HepG2 (cell line): ENCODE data around the gene JMJD6. TPM values are rescaled to one million over a fixed set of nuclear protein-coding genes. Genes with fewer than 3 reads are reported as not detected.

Experiments used
- ATF6 ChIP-seq: sonication (generic); formaldehyde crosslinking; conservative IDR thresholded peaks from 2 replicates; pipeline ENCODE4 v1.4.0; 2020; ENCODE audit warnings: missing genetic modification reagents
- DRAP1 ChIP-seq: IDR thresholded peaks from 2 replicates; pipeline ENCODE4 v1.6.1; 2016; ENCODE audit warnings: missing genetic modification reagents, missing compliant biosample characterization
- HOXA7 ChIP-seq: sonication (generic); formaldehyde crosslinking; IDR thresholded peaks from 2 replicates; pipeline ENCODE4 v1.8.1; 2022; ENCODE audit warnings: mild to moderate bottlenecking, missing genetic modification reagents, moderate library complexity
- LCORL ChIP-seq, 2 experiments: fragments of 450-650 bp in 1 of 2; sonication (generic) in 1 of 2; formaldehyde crosslinking in 1 of 2; IDR thresholded peaks; 2 replicates each; pipeline versions ENCODE4 v1.5.0 to v1.6.1; 2017 to 2020; ENCODE audit warnings: antibody characterized with exemption in 1 of 2, missing genetic modification reagents in 1 of 2
- SIN3A ChIP-seq: IDR thresholded peaks from 2 replicates; pipeline ENCODE4 v1.6.1; 2011; ENCODE audit warnings: low read depth, mild to moderate bottlenecking, control low read depth, low read length, borderline replicate concordance
- SP5 ChIP-seq: IDR thresholded peaks from 2 replicates; pipeline ENCODE4 v1.6.1; 2016; ENCODE audit warnings: low read depth, borderline replicate concordance
- TIGD3 ChIP-seq: sonication (generic); formaldehyde crosslinking; IDR thresholded peaks from 2 replicates; pipeline ENCODE4 v1.5.1; 2020; ENCODE audit warnings: mild to moderate bottlenecking, missing genetic modification reagents, borderline replicate concordance
- TRIM24 ChIP-seq: sonication (generic); formaldehyde crosslinking; IDR thresholded peaks from 2 replicates; pipeline ENCODE4 v1.8.0; 2022; ENCODE audit warnings: mild to moderate bottlenecking, missing genetic modification reagents
- XRCC5 ChIP-seq: fragments of 200-400 bp; formaldehyde crosslinking; optimal IDR thresholded peaks from 2 replicates; pipeline ENCODE3; 2017; ENCODE audit warnings: mild to moderate bottlenecking, low read length
- ZBTB7B ChIP-seq: sonication (generic); formaldehyde crosslinking; IDR thresholded peaks from 2 replicates; pipeline ENCODE4 v1.4.0; 2020; ENCODE audit warnings: missing genetic modification reagents
- ZFAT ChIP-seq: sonication (generic); formaldehyde crosslinking; conservative IDR thresholded peaks from 2 replicates; pipeline ENCODE4 v1.8.1; 2023; ENCODE audit warnings: missing genetic modification reagents, inconsistent platforms
- ZNF775 ChIP-seq: sonication (generic); formaldehyde crosslinking; IDR thresholded peaks from 2 replicates; pipeline ENCODE4 v1.4.0; 2020; ENCODE audit warnings: missing genetic modification reagents, mild to moderate bottlenecking, moderate library complexity, borderline replicate concordance
- polyA plus RNA-seq, 8 experiments: library from polyadenylated mRNA; depleted of rRNA in 3 of 8; stranded (reverse) in 7 of 8; unstranded in 1 of 8; fragments of >200 nt; fragmentation: Illumina TruSeq in 4 of 8; extraction: Trizol in 4 of 8; gene quantifications; 2 replicates each; pipeline versions ENCODE4 v1.2.1 to v1.2.3, GENCODE V29; 2011 to 2016; ENCODE audit warnings: low read depth in 4 of 8, missing spikeins in 1 of 8, mixed read lengths in 1 of 8; ENCODE audit not compliant: insufficient read depth in 1 of 8
- total RNA-seq, 5 experiments: library from RNA; depleted of rRNA; stranded (reverse); fragments of >200 nt; fragmentation: Illumina TruSeq; extraction: Trizol; gene quantifications; 2 replicates each; pipeline ENCODE4 v1.2.3, GENCODE V29; 2016; ENCODE audit warnings: low read depth in 1 of 5
- TF ChIP-seq, protein P1 (sequence below): IDR thresholded peaks from 2 replicates; pipeline ENCODE4 v1.6.1; 2018; ENCODE audit warnings: missing genetic modification reagents
- TF ChIP-seq, protein P2 (sequence below): sonication (generic); formaldehyde crosslinking; IDR thresholded peaks from 2 replicates; pipeline ENCODE4 v1.4.0; 2020; ENCODE audit warnings: low read depth, missing genetic modification reagents
- TF ChIP-seq, protein P3 (sequence below): sonication (generic); formaldehyde crosslinking; IDR thresholded peaks from 2 replicates; pipeline ENCODE4 v1.5.0; 2020; ENCODE audit warnings: mild to moderate bottlenecking, missing genetic modification reagents

JMJD6 gene
- total and polyA plus RNA-seq, 2 of the 13 experiments (the other 11 are each of a cell fraction or from before 2014, with no cell fraction given): 33.6 to 41.0 TPM

GRCh38 chr17:76710863-76711611 is 15.4 kb downstream of the JMJD6 start, which contains the start of gene MXRA7 (continued):
- TF ChIP-seq XRCC5 (peak; percentile 40), DRAP1 (CRISPR knock-in tag) (0 out of 2 replicates have a peak, but pooled peaks have one; percentile 11), SP5 (CRISPR knock-in tag) (peak; percentile 75), ZFAT (CRISPR knock-in tag) (no peak), ZBTB7B (CRISPR knock-in tag) (peak; percentile 67; the same call in 1 of the 2 replicates), ZNF775 (CRISPR knock-in tag) (no peak), SIN3A (no peak), TIGD3 (CRISPR knock-in tag) (0 out of 2 replicates have a peak, but pooled peaks have one; percentile 73), HOXA7 (no peak), ATF6 (CRISPR knock-in tag) (0 out of 2 replicates have a peak, but pooled peaks have one; percentile 16), LCORL (IDR thresholded peaks at IDR 0.05) (no peak), LCORL (CRISPR knock-in tag; IDR thresholded peaks at IDR 0.05) (peak; percentile 68), TRIM24 (no peak)
- TF ChIP-seq, protein P1, sequence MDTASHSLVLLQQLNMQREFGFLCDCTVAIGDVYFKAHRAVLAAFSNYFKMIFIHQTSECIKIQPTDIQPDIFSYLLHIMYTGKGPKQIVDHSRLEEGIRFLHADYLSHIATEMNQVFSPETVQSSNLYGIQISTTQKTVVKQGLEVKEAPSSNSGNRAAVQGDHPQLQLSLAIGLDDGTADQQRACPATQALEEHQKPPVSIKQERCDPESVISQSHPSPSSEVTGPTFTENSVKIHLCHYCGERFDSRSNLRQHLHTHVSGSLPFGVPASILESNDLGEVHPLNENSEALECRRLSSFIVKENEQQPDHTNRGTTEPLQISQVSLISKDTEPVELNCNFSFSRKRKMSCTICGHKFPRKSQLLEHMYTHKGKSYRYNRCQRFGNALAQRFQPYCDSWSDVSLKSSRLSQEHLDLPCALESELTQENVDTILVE (CRISPR knock-in tag): peak; percentile 37; the same call in 1 of the 2 replicates
- TF ChIP-seq, protein P2, sequence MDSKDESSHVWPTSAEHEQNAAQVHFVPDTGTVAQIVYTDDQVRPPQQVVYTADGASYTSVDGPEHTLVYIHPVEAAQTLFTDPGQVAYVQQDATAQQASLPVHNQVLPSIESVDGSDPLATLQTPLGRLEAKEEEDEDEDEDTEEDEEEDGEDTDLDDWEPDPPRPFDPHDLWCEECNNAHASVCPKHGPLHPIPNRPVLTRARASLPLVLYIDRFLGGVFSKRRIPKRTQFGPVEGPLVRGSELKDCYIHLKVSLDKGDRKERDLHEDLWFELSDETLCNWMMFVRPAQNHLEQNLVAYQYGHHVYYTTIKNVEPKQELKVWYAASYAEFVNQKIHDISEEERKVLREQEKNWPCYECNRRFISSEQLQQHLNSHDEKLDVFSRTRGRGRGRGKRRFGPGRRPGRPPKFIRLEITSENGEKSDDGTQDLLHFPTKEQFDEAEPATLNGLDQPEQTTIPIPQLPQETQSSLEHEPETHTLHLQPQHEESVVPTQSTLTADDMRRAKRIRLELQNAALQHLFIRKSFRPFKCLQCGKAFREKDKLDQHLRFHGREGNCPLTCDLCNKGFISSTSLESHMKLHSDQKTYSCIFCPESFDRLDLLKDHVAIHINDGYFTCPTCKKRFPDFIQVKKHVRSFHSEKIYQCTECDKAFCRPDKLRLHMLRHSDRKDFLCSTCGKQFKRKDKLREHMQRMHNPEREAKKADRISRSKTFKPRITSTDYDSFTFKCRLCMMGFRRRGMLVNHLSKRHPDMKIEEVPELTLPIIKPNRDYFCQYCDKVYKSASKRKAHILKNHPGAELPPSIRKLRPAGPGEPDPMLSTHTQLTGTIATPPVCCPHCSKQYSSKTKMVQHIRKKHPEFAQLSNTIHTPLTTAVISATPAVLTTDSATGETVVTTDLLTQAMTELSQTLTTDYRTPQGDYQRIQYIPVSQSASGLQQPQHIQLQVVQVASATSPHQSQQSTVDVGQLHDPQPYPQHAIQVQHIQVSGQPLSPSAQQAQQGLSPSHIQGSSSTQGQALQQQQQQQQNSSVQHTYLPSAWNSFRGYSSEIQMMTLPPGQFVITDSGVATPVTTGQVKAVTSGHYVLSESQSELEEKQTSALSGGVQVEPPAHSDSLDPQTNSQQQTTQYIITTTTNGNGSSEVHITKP (CRISPR knock-in tag): 0 out of 2 replicates have a peak, but pooled peaks have one; percentile 24
- TF ChIP-seq, protein P3, sequence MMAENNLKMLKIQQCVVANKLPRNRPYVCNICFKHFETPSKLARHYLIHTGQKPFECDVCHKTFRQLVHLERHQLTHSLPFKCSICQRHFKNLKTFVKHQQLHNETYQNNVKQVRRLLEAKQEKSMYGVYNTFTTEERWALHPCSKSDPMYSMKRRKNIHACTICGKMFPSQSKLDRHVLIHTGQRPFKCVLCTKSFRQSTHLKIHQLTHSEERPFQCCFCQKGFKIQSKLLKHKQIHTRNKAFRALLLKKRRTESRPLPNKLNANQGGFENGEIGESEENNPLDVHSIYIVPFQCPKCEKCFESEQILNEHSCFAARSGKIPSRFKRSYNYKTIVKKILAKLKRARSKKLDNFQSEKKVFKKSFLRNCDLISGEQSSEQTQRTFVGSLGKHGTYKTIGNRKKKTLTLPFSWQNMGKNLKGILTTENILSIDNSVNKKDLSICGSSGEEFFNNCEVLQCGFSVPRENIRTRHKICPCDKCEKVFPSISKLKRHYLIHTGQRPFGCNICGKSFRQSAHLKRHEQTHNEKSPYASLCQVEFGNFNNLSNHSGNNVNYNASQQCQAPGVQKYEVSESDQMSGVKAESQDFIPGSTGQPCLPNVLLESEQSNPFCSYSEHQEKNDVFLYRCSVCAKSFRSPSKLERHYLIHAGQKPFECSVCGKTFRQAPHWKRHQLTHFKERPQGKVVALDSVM (CRISPR knock-in tag): peak; percentile 92
